GM19023 (cell line): ENCODE data around the gene CDCP1.
"Not testable (repeated sequence)": the region's sequence is repeated elsewhere in the genome, so short reads cannot be mapped to it uniquely, and the experiment has no call there.

Experiments
- ATAC-seq: cut with Tn5 transposase; IDR thresholded peaks from one replicate; pipeline ENCODE4 v1.9.1; 2021; ENCODE audit warnings: mild to moderate bottlenecking, moderate library complexity; ENCODE audit not compliant: unreplicated experiment

Gene CDCP1

DNA sequence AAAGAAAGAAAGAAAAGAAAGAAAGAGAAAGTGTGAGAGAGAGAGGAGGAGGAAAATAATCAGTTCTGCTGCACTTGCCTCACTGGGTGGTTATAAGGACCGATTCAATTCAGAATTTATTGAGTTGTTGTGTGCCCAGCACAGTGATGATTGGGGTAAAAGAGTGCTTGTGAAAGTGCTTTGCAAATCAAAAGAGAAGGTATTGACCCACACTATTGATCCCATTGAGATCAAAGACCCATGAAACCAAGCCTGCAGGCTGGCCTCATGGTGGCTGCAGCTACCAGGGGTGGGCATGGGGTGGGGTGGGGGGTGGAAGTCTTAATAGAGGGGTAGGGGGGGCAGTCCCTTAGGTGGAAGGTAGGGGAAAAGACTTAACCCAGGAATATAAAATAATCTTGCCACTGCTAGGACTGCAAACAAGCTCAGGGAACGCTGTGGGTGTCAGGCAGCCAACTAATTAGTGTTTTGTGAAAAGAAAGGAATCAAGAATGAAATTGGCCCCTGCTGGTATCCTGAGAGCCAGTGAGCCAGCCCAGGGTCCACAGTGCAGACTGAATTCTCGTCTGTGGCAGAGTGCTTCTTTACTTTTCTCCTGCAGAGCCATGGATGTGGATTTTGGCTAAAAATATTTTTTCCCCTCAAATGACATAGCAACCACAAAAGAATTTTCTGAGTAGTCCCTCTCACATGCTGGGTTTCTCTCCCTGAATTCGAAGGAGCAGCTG, 85.8 kb downstream of the CDCP1 start:
- ATAC-seq = no peak

DNA sequence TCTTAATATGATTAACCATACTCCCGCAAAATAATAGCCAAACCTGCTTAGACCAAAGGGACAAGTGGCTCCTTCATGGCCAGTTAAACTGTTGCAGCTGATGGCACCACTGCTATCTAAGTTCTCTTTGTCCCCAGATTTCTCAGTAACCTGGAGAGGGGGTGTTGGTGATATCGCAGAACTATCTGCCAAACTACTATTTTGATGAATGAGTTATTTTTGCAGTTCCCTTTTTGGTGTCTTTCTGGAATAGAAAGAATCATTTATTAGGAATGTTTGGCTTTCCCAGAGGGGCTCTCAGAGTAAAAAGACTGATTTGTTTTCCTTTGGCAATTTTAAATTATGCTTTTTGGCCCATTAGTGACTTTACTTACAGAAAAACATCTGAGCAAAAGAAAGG, 87.0 kb downstream of the CDCP1 start:
- no peak for ATAC-seq

- ATAC-seq = no peak
Measured at GRCh38 chr3:45057557-45057956, 88.6 kb downstream of the CDCP1 start.

GRCh38 chr3:45056608-45057301, 89.4 kb downstream of the CDCP1 start:
- no peak for ATAC-seq

- ATAC-seq = no peak
Measured at GRCh38 chr3:45055411-45056143, 90.6 kb downstream of the CDCP1 start.

DNA sequence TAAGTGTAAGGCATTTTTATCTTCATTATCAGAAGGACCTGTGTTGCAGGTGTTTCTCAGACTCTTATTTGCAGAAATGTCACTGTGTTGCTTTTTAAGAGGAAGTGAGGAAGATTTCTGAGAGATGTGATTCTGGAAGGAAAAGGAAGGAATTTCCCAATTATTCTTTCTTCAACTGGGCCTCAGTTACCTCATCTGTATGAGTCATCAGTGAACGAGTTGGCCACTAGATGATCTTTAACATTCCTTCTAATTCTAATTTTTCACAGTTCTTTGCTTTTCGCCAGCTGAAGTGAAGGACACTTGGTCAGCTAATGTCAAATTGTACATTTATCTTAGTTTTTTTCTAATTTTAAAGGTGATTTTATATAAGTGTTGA, 91.2 kb downstream of the CDCP1 start:
- no peak for ATAC-seq

DNA sequence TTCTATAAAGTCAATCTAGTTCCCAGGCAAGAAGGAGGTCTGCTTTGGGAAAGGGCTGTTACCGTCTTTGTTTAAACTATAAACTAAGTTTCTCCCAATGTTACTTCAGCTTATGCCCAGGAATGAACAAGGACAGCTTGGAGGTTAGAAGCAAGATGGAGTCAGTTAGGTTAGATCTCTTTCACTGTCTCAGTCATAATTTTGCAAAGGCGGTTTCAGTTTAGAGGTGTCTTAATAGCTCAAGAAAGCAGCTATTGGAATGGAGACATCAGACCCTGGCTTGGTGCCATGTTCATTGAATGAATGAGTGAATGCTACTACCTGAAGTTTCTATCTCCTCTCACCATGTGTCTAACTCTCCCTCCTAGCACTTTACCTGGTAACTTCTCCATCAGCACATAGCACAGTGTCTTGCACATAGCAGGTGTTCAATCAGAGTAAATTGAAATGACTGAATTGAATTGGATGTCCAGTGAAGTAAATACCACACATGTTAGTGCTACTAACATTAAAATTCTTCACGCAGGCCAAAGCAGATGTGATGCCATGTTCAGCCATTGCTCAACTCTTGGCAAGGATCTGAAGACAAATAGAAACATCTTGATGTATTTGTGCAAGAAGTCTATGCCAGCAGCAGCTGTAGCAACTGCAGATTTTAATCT, 91.9 kb downstream of the CDCP1 start:
- no peak for ATAC-seq

GRCh38 chr3:45053805-45054195, 92.4 kb downstream of the CDCP1 start:
- ATAC-seq = not testable (repeated sequence)

DNA sequence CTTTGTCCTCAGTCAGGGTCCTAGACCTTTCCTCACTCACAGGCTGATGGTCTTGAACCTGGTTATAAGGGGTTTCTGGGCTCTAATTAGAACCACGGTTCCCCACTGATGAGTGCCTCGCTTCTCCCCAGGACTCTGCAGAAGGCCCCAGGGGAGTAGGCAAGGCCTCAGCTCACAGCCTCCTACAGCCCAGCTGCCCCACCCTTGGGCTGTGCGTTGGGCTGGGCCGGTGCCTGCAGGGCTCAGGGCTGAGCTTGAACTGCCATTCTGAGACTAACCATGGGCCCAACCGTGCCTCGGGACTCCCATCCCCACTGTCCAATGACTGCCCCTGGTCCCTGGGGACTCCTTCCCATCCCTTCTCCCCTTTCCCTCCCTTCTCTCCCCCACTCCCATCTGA, 94.5 kb downstream of the CDCP1 start:
- ATAC-seq = no peak

- ATAC-seq = no peak
Measured at GRCh38 chr3:45049807-45050206, 96.4 kb downstream of the CDCP1 start.

DNA sequence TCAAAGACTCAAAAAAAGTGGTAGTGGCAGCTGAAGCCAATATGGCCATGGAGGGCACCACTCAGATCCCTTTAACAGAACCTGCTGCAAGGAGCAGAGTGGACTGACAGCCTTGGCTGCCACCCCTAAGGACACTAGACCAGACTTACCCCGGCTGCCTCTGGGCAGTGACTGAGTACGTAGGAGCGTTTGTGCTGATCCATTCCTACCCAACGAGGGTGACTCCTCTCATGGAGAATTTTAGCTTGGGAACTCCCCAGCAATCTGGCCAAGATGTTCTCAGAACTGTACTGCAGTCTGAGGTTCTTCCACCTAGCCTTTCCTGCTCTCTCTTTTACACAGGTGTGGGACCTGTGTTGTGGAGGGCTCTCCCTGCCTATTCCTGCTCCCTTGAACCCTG, 97.9 kb downstream of the CDCP1 start:
- ATAC-seq = no peak

GRCh38 chr3:45043728-45044299, 102.4 kb downstream of the CDCP1 start:
- ATAC-seq = no peak

- no peak for ATAC-seq
Measured at GRCh38 chr3:45042162-45042561, 104.0 kb downstream of the CDCP1 start.

GRCh38 chr3:45041666-45042065, 104.5 kb downstream of the CDCP1 start:
- no peak for ATAC-seq

DNA sequence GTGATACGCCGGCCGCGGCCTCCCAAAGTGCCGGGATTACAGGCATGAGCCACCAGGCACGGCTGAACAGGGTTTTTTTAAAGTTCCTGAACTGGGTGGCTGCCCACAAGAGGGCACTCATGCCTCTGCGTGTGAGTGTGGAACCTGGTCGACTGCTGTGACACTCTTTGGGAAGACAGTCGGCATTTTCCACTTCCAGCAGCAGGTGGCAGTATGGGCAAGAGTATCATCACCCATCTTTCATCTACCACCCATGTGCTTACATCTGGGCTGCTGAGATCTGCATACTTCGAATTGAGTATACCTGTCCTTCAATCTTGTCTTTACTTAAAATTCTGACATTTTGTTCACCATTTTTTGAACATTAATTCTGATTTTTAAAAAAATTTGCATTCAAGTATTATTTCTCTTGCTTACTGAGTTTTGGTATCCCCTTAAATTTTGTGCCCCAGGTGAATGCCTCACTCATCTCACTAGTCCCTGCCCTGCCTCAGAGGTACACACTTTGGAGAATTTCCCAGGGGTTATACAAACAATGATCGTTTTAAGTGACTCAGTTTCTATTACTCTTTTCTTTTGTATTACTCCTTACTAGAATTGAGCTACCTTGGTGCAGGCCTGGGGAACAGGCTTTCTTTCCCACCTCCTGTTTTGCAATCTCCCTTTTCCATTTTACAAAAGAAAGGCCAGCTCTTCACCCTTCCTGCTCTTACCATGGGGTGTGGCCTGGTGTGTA, 108.3 kb downstream of the CDCP1 start:
- ATAC-seq = peak; percentile 73

- no peak for ATAC-seq
Measured at GRCh38 chr3:45035441-45036301, 110.5 kb downstream of the CDCP1 start.

- ATAC-seq = no peak
Measured at GRCh38 chr3:45034612-45035252, 111.4 kb downstream of the CDCP1 start.

GRCh38 chr3:45033791-45034190, 112.4 kb downstream of the CDCP1 start:
- no peak for ATAC-seq
